DMS53 (cell line): ENCODE data around the gene DCAF17.
"Not testable (repeated sequence)": the region's sequence is repeated elsewhere in the genome, so short reads cannot be mapped to it uniquely, and the experiment has no call there.

Source experiments
- DNase-seq: peaks from one replicate; lab custom pipeline; 2025; lab: John Stamatoyannopoulos, UW

The DCAF17 gene

DNA sequence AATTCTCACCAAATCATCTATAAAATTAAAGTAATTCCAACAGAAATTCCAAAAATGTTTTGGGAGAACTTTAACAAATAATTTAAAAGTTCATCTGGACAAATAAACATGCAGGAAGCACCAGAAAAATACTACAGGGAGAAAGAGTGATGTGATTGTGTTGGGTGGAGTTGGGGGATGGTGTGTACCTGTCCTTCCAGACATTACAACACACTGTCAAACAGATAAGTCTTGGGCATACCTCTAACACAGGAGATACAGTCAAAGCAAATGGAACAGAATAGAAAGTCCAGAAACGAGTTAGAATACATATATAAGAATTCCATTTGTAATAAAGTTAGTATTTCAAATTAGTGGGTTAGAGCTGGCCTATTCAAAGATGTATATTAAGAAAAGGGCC is 22.8 kb upstream of the DCAF17 start:
- no peak for DNase-seq

DNA sequence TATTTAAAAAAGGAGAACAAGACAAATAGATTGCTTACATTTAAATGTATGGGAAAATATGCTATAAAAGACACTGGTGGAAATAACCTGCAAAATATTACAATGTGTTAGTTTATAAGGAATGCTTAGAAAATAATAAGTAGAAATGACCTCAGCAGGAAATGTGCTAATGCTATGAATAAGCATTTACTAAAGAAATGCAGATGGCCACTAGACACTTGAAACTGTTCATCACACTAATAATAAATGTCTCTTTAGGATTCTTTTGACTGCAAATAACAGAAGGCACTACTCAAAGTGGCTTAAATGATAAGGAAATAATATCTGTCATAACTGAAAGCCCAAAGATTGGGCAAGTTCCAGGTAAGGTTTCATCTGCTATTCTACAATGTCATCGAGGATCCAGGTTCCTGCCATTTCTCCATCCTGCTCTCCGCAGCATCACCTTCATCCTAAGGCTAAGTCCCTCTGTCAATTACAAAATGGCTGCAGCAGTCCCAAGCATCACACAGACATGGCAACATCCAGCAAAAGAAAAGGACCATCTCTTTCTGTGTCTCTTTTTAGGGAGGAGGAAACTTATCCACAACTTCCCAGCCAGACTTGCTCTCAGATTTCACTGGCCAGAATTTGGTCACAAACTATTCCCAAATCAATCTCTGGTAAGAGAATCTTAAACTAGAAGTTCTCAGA is 22.1 kb upstream of the DCAF17 start:
- no peak for DNase-seq

DNA sequence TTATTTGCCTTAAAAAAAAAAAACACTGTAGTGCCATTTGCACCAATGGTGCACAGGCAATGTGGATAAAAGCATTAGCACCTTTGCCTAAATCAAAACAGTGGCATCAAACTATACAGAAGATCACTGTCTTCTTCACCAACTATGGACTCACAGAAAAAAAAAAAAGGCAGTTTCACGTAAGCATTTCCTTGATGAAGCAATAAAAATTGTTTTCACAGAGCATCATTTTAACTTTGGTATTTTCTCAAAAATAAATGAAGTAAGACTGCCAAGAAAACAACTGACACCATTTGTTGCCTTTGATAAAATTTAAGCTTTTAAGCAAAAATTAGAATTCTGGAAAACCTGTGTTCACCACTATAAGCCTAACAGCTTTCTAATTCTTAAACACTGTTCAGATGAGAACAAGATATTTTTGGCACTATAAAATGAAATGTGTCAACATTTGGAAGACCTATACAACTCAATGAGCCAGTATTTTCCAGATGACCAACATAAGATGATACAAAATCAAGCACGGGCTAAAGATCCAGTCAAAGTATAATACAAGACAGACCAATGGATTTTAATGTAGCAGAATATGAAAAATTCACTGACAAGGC is 21.4 kb upstream of the DCAF17 start:
- DNase-seq: no peak

DNA sequence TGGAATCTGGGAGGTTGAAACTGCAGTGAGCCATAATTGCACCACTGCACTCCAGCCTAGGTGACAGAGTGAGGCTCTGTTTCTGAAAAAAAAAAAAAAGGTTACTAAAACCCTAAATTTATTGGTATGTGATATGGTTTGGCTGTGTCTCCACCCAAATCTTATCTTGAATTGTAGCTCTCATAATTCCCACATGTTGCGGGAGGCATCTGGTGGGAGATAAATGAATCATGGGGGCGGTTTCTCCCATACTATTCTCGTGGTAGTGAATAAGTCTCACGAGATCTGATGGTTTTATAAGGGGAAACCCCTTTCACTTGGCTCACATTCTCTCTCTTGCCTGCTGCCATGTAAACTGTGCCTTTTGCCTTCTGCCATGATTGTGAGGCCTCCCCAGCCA is 19.4 kb upstream of the DCAF17 start:
- DNase-seq: not testable (repeated sequence)

DNA sequence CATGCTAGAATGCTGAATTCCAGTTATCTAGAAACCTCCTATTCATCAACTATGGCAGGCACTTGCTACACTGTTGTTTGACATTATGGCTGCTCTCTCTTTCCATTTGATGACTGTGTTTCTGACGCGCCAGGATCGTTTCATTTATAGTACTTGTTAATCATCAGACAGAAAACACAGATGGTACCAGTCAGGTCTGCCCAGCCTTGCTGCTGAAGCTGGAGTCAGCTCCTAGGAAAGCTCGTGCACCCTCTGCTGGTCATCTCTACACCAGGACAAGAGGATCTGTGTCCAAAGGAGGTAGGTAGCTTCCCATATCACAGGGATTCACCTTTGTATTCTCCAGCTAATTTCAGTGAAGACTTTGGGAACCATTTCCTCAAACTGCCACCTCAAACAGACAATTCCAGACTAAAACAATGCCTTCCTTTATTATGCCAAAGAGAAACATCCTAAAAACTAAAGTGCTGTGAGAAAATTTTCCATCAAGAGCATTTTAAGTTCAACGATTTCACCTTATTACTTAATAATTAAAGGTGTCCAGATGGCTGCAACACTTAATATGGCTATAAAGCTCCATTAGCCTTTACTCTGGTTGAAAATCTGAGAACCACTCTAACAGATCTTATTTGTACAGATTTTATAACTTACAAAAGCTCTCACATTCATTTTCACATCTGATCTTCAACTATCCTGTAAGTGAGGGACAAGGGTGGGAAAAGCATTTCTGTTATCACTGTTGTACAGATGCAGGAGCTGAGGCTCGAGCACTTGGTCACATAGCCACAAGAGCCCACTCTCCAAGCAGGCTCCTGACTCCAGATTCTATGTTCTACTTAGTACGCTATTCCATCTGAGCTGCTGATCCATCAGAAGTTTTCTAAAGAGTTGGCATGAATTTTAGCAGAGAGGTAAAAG is 17.8 kb upstream of the DCAF17 start:
- peak; percentile 99 for DNase-seq

DNA sequence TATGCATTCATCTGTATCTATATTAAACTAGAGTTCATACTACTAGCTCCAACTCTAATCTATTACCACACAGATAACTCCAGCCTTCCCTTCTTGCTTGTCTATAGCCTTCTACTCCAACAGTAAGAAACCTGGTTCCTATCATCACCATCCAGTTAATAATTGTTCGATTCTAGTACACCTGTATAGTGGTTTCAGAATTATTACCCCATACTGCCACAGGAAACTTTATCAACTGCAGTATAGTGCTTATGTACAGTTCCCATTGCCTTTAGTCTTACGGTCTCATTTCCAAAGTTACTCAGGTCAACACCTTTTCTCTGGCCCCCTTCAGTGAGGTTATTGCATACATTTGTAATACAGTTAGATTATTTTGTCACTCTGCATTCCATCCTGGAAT is 14.7 kb upstream of the DCAF17 start:
- DNase-seq: no peak

DNA sequence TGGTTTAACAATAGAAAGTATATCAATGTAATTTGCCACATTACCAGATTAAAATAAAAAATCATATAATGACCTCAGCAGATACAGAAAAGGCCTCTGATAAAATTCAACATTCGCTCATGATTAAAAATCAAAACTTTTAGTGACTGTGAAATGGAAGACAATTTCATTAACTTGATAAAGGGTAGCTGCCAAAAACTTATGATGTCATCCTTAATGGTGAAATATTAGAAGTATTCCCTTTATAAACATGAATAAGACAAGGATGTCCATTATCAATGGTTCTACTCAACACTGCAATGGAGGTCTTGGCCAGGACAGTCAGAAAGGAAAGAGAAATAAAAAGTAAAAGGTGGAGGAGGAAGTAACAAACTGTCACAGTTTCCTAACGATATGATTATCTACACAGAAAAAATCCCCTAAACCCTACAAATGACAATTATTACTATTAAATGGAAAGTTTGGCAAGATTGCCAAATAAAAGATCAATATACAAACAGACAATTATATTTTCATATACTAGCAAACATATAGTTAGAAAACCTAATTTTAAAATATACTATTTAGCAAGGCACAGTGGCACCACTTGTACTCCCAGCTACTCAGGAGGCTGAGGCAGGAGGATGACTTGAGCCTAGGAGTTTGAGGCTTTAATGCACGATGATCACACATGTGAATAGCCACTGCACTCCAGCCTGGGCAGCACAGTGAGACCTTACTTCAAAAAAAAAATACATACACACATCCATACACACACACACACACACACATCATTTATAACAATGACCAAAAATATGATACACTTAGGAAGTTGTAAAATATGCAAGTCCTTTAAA is 13.1 kb upstream of the DCAF17 start:
- DNase-seq: no peak

DNA sequence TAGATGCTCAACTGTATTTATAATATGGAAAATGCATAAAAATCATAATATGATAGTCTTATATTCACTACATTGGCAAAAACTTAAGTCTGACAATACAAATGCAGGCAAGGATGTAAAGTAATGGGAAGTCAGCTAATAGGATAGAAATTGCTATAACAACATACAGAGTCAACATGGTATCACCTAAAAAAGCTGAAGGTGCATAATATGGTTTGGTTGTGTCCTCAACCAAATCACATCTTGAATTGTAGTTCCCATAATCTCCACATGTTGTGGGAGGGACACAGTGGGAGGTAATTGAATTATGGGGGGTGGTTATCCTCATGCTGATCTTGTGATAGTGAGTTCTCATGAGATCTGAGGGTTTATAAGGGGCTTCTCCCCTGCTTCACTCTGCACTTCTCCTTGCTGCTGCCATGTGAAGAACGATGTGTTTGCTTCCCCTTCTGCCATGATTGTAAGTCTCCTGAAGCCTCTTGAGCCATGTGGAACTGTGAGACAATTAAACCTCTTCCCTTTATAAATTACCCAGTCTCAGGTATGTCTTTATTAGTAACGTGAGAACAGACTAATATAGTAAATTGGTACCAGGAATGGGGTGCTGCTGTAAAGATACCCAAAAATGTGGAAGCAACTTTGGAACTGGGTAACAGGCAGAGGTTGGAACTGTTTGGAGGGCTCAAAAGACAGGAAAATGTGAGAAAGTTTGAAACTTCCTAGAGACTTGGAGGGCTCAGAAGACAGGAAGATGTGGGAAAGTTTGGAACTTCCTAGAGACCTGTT is 11.1 kb upstream of the DCAF17 start:
- peak; percentile 8 for DNase-seq

DNA sequence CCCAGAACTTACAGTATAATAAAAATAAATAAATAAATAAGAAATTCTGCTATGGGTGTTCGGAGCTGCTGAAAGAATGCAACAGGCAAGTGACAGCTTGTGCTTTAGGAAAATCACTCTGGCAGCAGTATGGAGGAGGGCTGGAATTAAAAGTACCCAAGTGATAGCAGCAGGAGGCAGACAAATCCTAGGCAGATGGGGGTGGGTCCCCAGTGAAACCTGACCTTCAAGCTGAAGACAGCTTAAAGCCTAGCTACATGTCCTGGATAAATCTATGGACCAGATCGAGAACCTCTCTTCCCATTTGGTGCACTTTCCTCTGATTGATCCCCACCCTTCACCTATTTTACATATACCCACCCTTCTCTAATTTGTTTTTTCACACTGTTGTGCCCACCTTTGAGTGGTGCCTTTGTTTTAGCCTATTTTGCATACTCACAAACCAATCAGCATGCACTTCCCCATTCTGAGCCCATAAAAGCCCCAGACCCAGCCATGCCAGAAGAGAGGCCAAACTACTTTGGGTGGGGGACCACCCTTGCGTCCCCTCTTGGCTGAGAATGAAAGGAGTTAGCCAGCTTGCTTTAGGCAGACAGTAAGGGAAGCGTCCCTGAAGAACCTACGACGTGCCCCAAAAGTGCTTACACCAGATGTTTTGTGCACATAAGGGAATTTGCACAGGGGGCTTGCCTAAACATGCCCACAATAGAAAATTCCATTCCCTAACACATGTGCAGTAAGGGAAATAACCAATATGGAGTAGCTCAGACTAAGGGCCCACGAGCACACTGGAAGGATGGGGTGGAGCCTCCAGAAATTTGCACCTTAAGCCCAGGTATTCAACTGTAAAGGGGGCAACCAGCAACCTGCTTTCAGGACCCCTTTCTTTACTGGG is 3.3 kb upstream of the DCAF17 start:
- DNase-seq: peak; percentile 29

DNA sequence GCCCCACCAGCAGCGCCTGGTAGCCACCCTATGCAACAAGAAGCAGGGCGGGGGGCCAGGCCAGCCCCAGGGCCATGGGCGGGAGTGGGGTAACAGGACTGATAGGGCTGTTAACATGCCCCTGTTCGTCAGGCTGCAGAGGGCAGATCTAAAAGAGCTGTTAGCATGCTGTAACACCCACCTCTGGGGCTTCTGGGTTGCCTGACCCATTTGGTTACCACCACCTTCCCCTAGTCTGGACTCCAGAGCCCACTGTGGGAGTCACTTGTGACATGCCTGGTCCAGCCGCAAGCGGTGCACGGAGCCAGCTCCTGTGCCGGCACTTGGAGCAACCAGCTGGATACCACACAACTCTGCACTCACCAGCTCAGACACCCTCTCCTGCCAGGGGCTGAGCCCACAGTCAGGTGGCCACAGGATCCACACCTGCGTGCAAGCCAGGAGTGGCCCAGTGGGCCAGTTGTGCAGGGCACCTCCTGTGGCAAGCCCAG is 2.3 kb upstream of the DCAF17 start:
- no peak for DNase-seq

DNA sequence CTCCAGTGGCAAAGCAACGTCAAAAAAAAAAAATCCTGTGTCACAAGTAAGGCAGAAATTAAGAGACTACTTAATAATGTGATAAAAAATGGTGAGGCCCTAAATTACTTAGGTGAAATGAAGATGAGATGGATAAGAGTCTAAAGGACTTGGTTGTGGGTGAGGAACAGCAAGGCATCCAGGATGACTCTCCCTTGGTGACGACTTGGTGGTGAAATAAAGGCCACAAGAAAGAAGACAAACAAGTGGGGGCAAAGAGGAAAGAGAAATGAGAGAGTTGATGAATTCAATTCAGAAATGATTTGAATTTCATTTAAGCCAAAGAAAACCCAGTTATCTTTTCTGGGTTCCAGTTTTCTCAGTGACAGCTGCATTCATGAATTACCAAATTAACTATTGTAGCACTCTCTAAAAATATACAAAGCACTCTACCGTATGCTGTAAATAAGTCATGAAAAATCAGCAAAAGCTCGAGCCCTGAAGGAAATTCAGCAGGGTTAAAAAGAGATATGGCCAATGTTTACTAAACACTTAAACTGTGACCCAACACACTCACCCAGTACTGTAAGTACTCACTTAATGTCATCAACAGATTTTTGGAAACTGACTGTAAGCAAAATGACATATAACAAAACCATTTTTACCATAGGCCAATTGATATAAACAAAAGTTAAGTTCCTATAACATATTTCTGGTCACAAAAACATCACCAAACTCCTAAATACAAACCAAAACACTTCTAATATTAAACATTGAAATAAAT is 1.6 kb upstream of the DCAF17 start:
- DNase-seq: peak; percentile 15

DNA sequence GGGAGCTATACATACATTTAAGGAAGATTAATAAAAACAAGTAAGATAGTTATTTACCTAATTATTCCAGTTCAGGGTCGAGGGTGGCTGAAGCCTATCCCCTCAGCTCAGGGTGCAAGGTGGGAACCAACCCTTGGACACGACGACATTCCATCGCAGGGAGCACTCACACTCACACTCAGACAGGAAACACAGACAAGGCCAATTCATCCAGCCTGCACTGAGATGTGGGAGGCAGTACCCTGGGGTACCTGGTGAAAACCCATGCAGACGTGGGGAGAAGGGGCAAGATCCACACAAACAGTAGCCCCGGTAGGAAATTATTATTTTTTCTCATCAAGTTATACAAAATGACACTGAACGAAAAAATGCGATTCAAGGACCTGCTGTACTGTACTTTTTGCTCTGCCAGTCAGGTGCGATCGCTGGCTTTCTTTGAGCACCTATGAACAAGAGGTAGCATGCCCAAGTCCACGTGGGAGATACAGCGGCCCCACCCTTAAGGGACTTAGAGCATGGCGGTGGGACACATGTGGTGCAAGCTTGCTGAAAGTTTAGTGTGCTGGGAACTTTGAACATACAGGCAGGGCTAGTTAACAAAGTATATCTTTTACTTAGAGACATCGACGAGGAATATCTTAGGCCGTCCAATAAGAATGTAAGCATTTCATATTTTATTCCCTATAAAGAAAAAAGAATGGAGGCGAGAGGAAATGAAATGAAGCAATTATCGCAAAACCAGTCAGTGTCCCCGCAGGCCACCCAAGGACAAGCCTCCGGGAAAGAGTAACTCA is 860 bp upstream of the DCAF17 start:
- peak; percentile 89 for DNase-seq

DNA sequence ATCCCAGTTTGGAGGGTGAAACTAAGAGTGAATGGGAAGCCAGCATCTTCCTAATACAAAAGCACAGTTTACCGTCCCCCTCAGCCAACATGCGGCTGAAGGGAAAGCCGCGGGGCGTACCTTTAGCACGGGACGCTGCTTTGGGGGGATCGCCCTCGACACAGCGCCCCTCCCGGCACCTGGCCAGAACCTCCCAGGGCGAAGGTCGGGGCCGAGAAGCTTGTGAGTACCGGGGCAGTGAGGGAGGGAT is 338 bp upstream of the DCAF17 start, which contains the start of gene METTL8:
Gene METTL8, minus strand, starts transcription at position 228 of the 250 bp plus-strand sequence. CDS start 41,805 bp downstream, outside the sequence.
- DNase-seq: no peak

DNA sequence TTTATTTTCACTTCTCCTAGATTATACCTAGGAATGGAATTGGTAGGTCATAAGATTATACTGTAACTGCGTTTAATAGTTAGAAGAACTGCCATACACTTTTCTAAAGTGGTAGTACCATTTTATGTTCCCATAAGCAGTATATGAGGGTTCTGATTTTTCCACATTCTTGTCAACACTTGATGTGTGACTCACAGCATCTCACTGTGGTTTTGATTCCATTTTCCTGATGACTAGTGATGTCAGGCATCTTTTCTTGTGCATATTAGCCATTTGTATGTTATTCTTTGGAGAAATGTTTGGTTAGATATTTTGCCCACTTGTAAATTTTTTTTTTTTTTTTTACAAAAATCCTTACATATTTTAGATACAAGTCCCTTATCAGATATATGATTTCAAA is 2.3 kb downstream of the DCAF17 start:
- DNase-seq: peak; percentile 55

DNA sequence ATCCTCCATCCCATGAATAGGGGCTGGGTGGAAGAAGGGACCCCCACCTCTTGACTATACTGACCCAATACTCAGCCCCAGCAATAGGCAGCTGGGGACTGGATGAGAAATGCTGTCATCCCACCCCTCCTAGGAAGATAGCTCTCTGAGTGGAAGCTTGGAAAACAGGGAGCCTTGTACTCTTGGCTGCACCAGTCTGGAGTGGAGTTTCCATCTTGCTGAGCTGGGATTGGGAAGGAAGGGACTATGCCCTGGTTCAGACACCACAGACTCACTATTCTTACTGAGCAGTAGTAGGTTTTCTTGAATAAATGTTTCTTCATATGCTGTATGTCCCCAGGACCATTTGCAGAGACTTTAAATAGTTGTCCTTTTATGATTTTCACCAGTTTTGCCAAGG is 7.4 kb downstream of the DCAF17 start:
- DNase-seq: no peak

DNA sequence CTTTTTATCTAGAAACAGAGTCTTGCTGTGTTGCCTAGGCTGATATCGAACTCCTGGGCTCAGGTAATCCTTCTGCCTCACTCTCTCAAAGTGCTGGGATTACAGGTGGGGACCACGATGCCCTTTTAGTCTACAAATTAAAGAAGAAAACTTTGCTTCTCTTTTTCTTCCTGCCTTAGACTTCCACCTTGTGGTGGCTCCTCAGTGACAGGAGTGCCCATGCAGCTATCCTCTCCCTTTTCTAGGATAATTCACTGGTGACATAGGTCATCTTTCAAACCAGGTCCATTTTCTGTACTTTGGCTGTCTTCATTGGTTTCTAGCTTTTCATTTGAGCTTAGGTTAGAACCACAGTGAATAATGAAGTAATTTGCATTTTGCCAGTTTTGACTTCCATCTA is 13.6 kb downstream of the DCAF17 start:
- no peak for DNase-seq

DNA sequence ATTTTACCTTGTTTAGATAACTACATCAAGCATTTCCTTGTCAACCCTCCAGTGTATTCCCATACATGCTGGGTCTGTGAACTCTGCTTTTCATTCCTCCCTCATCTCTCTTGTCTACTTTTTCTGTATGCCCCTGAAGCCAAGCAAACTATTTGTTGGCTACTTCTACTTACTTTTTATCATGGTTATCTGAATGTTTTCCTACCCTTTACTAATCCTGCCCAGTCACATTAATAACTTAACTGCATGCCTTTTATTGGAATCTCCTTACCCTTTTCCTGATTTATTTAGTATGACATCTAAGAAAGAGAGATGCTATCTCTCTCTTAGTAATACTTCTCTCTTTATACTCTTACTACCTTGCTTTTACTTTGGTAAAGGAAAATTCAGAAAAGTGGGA is 17.0 kb downstream of the DCAF17 start:
- DNase-seq: no peak

DNA sequence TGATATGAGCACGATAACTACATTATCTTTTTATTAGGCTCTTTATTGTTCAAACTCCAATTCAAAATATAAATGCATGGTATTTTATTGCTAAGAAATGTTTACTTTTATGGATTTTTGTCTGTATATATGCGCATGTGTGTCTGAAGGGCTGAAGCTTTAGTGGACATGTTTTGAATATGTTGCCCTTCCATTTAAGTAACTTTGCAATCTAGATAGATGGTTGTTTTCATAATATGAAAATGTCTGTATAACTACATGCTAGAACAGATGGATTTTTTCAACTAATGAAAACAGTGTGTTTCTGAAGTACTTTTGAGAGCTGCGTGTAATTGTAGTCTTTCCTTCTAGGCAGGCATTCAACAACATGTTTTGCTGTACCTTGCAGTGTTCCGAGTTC is 18.7 kb downstream of the DCAF17 start:
- no peak for DNase-seq

DNA sequence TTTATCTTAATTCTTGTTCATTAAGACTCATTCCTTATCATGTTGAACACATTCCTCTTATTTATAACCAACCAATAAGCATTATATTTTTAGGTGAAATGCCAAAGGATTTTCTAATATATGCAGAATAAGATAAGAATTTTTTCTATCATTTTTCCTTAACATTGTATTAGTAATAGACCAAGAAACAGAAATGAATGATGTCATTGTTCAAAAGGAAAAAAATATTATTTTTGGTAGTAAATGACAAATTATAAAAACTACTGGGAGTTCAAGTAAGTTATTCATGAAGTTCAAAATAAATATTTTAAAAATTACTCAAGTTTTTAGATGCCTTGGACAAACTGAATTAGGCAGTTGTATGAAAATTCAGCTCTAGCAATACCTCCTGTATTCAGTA is 25.5 kb downstream of the DCAF17 start:
- no peak for DNase-seq
